Cardiac fibroblast (primary cell): Measurements from ENCODE around the gene ATP5F1D.

Experiments used
- DNase-seq, 2 donors: peaks; one replicate each; pipeline versions ENCODE4 v3.0.0 to v3.0.0-alpha.2; 2010; ENCODE audit warnings: low read depth in 2 of 2
- H3K4me3 ChIP-seq, 2 donors: replicated peaks in 1 of 2; 1 replicate in 1 of 2; 2 replicates in 1 of 2; pipeline ENCODE4 v1.5.1; 2011; ENCODE audit warnings: low read depth in 2 of 2, low read length in 2 of 2, mild to moderate bottlenecking in 2 of 2, moderate library complexity in 1 of 2
- CTCF ChIP-seq: IDR thresholded peaks from one replicate; pipeline ENCODE4 v1.5.1; 2011; ENCODE audit warnings: low read depth, mild to moderate bottlenecking, low read length, inconsistent platforms

ATP5F1D gene

DNA sequence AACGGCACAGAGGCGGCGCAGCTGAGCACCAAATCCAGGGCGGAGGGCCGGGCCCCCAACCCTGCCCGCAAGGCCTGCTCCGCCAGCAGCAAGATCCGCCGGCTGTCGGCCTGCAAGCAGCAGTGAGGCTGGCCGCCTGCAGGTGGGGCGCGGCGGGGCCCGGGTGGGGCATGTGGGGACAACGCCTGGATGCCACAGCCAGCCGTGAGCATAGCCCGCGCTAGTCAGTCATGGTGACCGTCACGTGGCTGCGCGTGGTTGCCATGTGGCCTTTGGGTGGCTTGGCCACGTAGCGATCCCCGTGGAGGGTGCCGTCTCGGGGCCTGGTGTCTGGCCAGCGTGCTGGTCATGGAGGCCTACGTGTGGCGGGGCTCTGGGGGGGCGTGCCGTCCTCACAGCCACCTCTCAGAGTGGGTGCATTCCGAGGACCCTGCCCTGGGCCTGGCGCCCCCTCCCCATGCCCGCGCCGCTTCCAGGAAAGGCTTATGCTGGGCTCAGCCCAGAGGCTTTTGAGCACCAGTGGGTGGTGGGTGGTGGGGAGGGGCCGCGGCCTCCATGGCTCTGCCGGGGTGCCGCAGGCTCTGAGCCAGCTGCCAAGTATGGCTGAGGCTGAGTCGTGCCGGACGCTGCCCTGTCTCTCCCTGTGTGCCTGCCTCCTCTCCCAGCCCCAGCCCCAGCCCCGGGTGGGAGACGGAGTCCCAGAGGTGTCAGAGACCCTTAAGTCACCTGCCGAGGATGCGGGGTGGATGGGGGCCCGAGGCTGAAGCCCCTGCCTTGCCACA is 14.8 kb upstream of the ATP5F1D start:
- no peak overlapping the region for H3K4me3 ChIP-seq
- no peak for DNase-seq
- no peak for TF ChIP-seq CTCF

DNA sequence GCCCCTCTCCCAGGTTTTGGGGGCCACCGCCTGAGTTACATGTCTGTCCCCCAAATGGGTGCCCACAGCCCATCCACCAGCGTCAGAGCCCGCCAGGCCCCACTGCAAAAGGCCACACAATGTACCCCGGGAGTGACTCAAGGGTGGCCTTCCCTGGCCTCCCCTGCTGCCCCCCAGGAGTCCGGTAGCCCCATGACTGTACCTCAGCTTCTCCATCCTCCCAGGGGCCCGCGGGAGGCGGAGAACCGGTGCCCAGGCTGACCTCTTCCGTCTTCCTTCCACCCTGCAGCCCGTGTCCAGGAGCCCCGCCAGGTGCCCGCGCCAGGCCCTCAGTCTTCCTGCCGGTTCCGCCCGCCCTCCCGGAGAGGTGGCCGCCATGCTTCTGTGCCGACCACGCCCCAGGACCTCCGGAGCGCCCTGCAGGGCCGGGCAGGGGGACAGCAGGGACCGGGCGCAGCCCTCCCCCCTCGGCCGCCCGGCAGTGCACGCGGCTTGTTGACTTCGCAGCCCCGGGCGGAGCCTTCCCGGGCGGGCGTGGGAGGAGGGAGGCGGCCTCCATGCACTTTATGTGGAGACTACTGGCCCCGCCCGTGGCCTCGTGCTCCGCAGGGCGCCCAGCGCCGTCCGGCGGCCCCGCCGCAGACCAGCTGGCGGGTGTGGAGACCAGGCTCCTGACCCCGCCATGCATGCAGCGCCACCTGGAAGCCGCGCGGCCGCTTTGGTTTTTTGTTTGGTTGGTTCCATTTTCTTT is 14.1 kb upstream of the ATP5F1D start:
- DNase-seq, result no peak
- no peak overlapping the region for H3K4me3 ChIP-seq
- no peak for TF ChIP-seq CTCF

- DNase-seq, result no peak
- TF ChIP-seq CTCF, result no peak
- no peak overlapping the region for H3K4me3 ChIP-seq
Measured at GRCh38 chr19:1228161-1228957, 13.2 kb upstream of the ATP5F1D start.

- no peak for DNase-seq
- TF ChIP-seq CTCF, result no peak
- H3K4me3 ChIP-seq, result no peak overlapping the region
Measured at GRCh38 chr19:1229056-1229923, 12.3 kb upstream of the ATP5F1D start.

DNA sequence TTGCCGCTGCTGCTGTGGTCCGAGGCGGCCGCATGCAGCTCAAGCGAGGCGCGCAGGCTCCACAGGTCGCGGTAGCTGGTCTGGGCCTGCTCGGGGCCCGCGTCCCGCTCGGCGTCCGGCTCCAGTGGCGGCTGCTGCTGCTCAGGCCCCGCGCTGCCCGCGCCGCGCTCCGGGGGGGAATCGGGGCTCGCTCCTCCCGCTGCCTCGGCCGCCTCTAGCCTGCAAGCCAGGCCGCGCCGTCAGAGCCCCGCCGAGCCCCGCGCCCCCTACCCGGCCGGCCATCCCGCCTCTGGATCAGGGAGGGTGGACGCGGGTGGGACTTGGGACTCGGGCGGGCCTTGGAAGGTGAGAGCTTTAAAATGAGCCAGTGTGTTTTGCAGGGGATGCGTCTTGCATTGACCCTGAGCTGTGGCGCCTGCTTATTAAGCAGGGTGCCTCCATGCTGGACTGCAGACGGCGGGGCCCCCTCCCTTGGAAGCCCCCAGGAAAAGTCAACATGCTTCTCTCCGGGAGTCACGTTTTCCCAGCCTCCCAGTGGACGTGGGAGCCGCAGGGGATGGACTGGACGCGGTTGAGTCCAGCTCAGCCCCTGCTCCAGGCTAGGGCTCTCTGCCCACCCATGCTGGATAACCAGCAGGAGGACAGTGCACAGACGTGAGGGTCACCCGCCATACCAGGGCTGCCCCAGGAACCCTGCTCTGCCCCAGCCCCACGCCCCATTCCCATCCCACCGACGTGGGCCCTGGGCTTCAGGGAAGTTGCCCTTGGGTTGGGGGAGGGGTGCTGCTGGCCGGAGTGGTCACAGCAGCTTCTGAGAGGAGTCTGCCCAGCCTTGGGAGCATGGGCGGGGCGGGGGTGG is 11.4 kb upstream of the ATP5F1D start:
- TF ChIP-seq CTCF, result no peak
- DNase-seq, result no peak
- H3K4me3 ChIP-seq, result no peak overlapping the region
